NCI-H748 (cell line): Measurements from ENCODE around the gene THY1.
"Not testable (repeated sequence)": the region's sequence is repeated elsewhere in the genome, so short reads cannot be mapped to it uniquely, and the experiment has no call there.

Experiments used
- DNase-seq: peaks from one replicate; lab custom pipeline; 2025; ENCODE audit not compliant: unreplicated experiment; lab: John Stamatoyannopoulos, UW

THY1 gene

GRCh38 chr11:119419834-119420492, 3.0 kb downstream of the THY1 start:
- DNase-seq = no peak

DNA sequence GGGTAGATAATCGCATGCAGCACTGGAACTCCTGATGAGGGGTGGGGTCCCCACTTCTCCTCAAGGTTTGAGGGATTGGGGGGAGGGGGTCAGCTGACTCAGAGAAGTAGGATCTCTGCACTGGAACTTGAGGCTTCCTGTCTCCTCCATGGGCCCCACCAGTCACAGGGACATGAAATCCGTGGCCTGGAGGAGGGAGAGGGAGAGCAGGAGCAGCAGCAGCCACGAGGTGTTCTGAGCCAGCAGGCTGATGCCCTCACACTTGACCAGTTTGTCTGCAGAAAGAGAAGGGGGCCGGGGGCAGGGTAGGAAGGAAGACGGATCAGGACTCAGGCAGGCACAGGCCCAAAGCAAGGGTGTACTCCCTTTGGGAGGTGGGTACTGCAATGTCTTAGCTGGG, 3.7 kb downstream of the THY1 start:
- DNase-seq = no peak

GRCh38 chr11:119418759-119419158, 4.2 kb downstream of the THY1 start:
- DNase-seq = no peak

- DNase-seq = no peak
Measured at GRCh38 chr11:119417726-119418540, 5.0 kb downstream of the THY1 start.

- DNase-seq = no peak
Measured at GRCh38 chr11:119416606-119417580, 6.1 kb downstream of the THY1 start.

- DNase-seq = no peak
Measured at GRCh38 chr11:119415966-119416365, 7.0 kb downstream of the THY1 start.

GRCh38 chr11:119415517-119415916, 7.5 kb downstream of the THY1 start:
- no peak for DNase-seq

DNA sequence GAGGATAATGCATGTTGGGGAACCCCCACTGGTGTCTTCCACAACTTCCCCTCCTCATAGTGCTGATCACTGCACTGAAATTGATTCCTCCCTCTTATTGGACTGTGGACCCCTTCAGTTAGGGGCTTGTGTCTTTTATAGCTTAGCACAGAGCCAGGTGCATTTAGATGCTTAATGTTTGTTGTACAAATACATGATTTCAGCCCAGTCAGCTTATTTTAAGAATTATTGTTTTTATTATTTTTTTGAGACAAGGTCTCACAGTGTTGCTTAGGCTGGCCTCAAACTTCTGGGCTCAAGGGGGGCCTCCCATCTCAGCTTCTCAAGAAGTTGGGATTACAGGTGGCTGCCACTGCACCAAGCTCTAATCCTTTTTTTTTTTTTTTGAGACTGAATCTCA, 8.2 kb downstream of the THY1 start:
- DNase-seq = no peak

DNA sequence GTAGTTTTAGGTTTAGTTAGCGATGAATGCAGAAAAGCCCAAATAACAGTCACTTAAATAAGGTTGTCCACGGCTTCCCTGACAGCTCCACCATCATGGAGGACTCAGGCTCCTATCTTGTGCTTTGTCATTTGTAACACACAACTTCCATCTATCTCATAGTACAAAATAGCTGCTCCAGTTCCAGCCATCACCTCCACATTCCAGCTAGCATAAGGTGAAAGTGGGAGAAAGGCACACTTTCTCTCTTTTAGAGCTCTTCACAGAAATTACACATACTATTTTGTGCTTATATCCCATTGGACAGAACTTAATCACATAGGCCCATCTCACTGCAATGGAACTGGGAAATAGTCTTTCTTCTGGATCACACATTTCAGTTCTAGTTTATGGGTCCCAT, 8.7 kb downstream of the THY1 start:
- no peak for DNase-seq

GRCh38 chr11:119412072-119412471, 10.9 kb downstream of the THY1 start:
- no peak for DNase-seq

DNA sequence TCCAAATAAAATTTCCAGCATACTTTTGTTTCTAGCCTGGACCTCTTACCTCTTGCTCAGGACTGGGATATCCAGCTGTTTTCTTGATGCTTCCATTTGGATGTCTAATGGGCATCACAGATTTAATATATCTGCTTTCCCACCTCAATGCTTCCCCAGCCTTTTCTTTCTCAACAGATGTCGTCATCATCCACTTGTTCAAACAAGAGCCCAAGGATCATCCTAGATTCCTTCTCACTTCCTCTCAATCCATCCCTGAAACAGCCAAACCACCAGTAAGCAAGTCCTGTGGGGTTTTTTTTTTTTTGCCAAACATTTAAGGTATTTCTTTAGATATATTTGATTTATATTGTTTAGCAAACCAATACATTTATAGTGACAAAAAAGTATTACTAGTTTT, 12.5 kb downstream of the THY1 start:
- DNase-seq = no peak

- no peak for DNase-seq
Measured at GRCh38 chr11:119409731-119410130, 13.2 kb downstream of the THY1 start.

DNA sequence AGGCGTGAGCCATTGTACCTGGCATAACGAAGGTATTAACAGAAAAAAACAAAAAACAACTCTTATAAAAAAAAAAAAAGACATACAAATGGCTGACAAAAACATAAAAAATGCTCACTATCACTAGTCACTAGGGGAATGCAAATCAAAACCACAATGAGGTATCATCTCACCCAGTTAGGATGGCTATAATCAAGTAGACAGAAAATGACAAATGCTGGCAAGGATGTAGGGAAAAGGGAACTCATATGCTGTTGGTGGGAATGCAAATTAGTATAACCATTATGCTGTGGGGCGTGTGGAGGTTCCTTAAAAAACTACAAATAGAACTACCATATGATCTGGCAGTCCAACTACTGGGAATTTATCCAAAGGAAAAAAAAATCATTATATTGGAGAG, 17.0 kb downstream of the THY1 start:
- DNase-seq = no peak

- not testable (repeated sequence) for DNase-seq
Measured at GRCh38 chr11:119405448-119405847, 17.5 kb downstream of the THY1 start.

- no peak for DNase-seq
Measured at GRCh38 chr11:119404872-119405271, 18.1 kb downstream of the THY1 start.

- DNase-seq = no peak
Measured at GRCh38 chr11:119403021-119403420, 20.0 kb downstream of the THY1 start.

DNA sequence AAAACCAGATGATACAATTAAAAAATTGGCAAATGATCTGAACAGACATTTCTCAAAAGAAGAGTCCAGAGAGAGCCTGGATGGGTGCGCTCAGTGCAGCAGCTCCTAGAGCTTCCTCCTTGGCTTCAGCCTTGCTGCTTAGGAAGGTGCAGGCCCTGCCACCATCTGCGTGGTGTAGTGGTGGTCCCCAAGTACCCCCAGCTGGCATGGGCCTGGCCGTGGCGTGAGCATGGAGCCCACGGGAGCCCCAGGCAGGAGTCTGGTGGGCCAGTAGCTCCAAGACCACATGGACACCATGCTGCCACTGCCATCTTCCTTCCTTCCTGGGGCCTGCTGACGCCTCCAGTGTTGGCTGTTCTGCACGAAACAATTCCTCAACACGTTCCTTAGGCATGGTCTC, 20.5 kb downstream of the THY1 start:
- DNase-seq = no peak

DNA sequence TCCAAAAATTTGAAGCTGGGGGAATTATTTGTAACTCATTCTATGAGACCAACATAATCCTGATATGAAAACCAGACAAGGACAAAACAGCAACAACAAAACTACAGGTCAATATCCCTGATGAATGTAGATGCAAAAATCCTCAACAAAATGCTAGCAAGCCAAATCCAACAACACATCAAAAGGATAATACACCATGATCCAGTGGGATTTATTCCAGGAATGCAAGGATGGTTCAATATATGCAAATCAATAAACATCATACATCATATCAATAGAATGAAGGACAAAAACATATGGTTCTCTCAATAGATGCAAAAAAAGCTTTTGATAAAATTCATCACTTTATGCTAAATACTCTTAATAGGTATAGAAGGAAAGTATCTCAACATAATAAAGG, 22.1 kb downstream of the THY1 start:
- DNase-seq = no peak

- no peak for DNase-seq
Measured at GRCh38 chr11:119397740-119398139, 25.2 kb downstream of the THY1 start.

DNA sequence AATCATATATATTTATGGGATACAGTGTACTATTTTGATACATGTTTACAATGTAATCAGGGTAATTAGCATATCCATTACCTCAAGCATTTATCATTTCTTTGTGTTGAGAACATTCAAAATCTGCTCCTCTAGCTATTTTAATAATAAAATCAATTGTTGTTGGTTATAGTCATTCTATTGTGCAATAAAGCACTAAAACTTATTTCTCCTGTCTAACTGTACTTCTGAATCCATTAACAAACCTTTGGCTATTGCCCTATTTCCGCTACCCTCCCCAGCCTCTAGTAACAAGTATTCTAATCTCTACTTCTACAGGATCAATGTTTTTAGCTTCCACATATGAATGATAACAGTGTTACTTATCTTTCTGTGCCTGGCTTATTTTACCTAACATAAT, 26.1 kb downstream of the THY1 start:
- no peak for DNase-seq

- DNase-seq = no peak
Measured at GRCh38 chr11:119391275-119391674, 31.7 kb downstream of the THY1 start.
